H1 (cell line): Measurements from ENCODE around the gene PNMA8C. TPM values are rescaled to one million over a fixed set of nuclear protein-coding genes. Genes with fewer than 3 reads are reported as not detected.

Source experiments
- CTCF ChIA-PET: fragments of 300-600 bp; sonication (Branson Sonifier 250); formaldehyde crosslinking; loops from one replicate; lab custom pipeline; 2021; ENCODE audit not compliant: partially characterized antibody; lab: Charles Lee
- POLR2A ChIA-PET: fragments of 300-600 bp; sonication (Branson Sonifier 250); formaldehyde crosslinking; loops from one replicate; lab custom pipeline; 2021; ENCODE audit warnings: inconsistent platforms; ENCODE audit not compliant: partially characterized antibody; lab: Charles Lee
- DNase-seq, 2 experiments: peaks; one replicate each; pipeline versions ENCODE4 v3.0.0 to v3.0.0-alpha.2; 2010 to 2022; ENCODE audit warnings: low spot score in 2 of 2, low read depth in 1 of 2, mixed read lengths in 1 of 2
- FAIRE-seq: peaks from 2 replicates; lab custom pipeline; 2011; peaks lifted over from hg19 to GRCh38; lab: Jason Lieb, UNC
- H2AFZ ChIP-seq: 2 replicates; pipeline ENCODE4 v1.8.1; 2012; ENCODE audit warnings: low read length, inconsistent platforms
- H2AK5ac ChIP-seq: 2 replicates; pipeline ENCODE4 v1.6.1; 2013; ENCODE audit warnings: low read depth, low read length
- H2BK120ac ChIP-seq: replicated peaks from 2 replicates; pipeline ENCODE3; 2013; ENCODE audit warnings: low read depth, low read length, inconsistent platforms
- H2BK12ac ChIP-seq: 2 replicates; pipeline ENCODE4 v1.6.1; 2013; ENCODE audit warnings: low read depth, low read length
- H2BK15ac ChIP-seq: 2 replicates; pipeline ENCODE4 v1.6.1; 2013; ENCODE audit warnings: low read length
- H2BK20ac ChIP-seq: 2 replicates; pipeline ENCODE4 v1.6.1; 2013; ENCODE audit warnings: low read length
- H2BK5ac ChIP-seq: 2 replicates; pipeline ENCODE4 v1.6.1; 2013; ENCODE audit warnings: low read depth, low read length
- H3K14ac ChIP-seq: 2 replicates; pipeline ENCODE4 v1.6.1; 2013; ENCODE audit warnings: inconsistent platforms; ENCODE audit not compliant: insufficient read length
- H3K18ac ChIP-seq: 2 replicates; pipeline ENCODE4 v1.6.1; 2013; ENCODE audit warnings: low read length; ENCODE audit errors: extremely low read depth
- H3K23ac ChIP-seq: 2 replicates; pipeline ENCODE4 v1.6.1; 2013; ENCODE audit warnings: inconsistent platforms; ENCODE audit not compliant: insufficient read length
- H3K23me2 ChIP-seq: 2 replicates; pipeline ENCODE4 v1.6.1; 2013; ENCODE audit warnings: low read depth, low read length
- H3K27ac ChIP-seq: 2 replicates; pipeline ENCODE4 v1.6.1; 2011; ENCODE audit warnings: low read depth, low read length, inconsistent platforms
- H3K27me3 ChIP-seq, 4 experiments: replicated peaks in 1 of 4; 1 replicate in 1 of 4; 2 replicates in 3 of 4; pipeline versions ENCODE4 v1.6.1 to v1.8.1; 2011 to 2013; ENCODE audit warnings: low read length in 3 of 4, mild to moderate bottlenecking in 3 of 4, inconsistent platforms in 2 of 4, mixed read lengths in 2 of 4, moderate library complexity in 1 of 4; ENCODE audit not compliant: control insufficient read depth in 3 of 4, insufficient read depth in 3 of 4; ENCODE audit errors: extremely low read depth in 1 of 4
- H3K36me3 ChIP-seq, 4 experiments: 2 replicates each; pipeline versions ENCODE4 v1.6.1 to v1.8.1; 2011 to 2013; ENCODE audit warnings: mild to moderate bottlenecking in 4 of 4, low read length in 3 of 4, moderate library complexity in 2 of 4, control low read depth in 1 of 4, inconsistent platforms in 1 of 4; ENCODE audit not compliant: insufficient read depth in 4 of 4, control insufficient read depth in 2 of 4
- H3K4ac ChIP-seq: replicated peaks from 2 replicates; pipeline ENCODE3; 2013; ENCODE audit warnings: low read length, low read depth, mixed read lengths, inconsistent platforms; ENCODE audit not compliant: insufficient read length
- H3K4me1 ChIP-seq, 4 experiments: replicated peaks in 1 of 4; 1 replicate in 1 of 4; 2 replicates in 3 of 4; pipeline versions ENCODE4 v1.6.1 to v1.8.1; 2011 to 2013; ENCODE audit warnings: low read length in 3 of 4, inconsistent platforms in 2 of 4, mixed read lengths in 1 of 4; ENCODE audit not compliant: insufficient read depth in 4 of 4, control insufficient read depth in 3 of 4
- H3K4me2 ChIP-seq, 2 experiments: 2 replicates each; pipeline versions ENCODE4 v1.6.1 to v1.8.1; 2011 to 2013; ENCODE audit warnings: low read depth in 2 of 2, low read length in 2 of 2, control low read depth in 1 of 2, inconsistent platforms in 1 of 2, mild to moderate bottlenecking in 1 of 2; ENCODE audit not compliant: insufficient read depth in 1 of 2
- H3K4me3 ChIP-seq, 4 experiments: fragments of 200-600, 300-600 bp in 1 of 4; sonication (generic), shearing (Covaris generic), sonication (Bioruptor Twin) in 1 of 4; 2 replicates each; pipeline versions ENCODE4 v1.5.1 to v1.8.1; 2011 to 2016; ENCODE audit warnings: low read length in 4 of 4, low read depth in 3 of 4, control low read depth in 2 of 4, inconsistent platforms in 2 of 4, mild to moderate bottlenecking in 2 of 4, mixed read lengths in 1 of 4, moderate library complexity in 1 of 4; ENCODE audit not compliant: insufficient read depth in 2 of 4; ENCODE audit errors: extremely low read depth in 1 of 4
- H3K56ac ChIP-seq: replicated peaks from 2 replicates; pipeline ENCODE3; 2013; ENCODE audit warnings: low read depth, mild to moderate bottlenecking, mixed read lengths, low read length, inconsistent platforms; ENCODE audit not compliant: insufficient read length
- H3K79me1 ChIP-seq: 2 replicates; pipeline ENCODE4 v1.6.1; 2013; ENCODE audit warnings: low read depth, low read length, control low read depth
- H3K79me2 ChIP-seq, 2 experiments: 2 replicates each; pipeline versions ENCODE4 v1.6.1 to v1.8.1; 2012 to 2013; ENCODE audit warnings: low read length in 2 of 2, mild to moderate bottlenecking in 2 of 2, inconsistent platforms in 1 of 2; ENCODE audit not compliant: insufficient read depth in 2 of 2, control insufficient read depth in 1 of 2
- H3K9ac ChIP-seq, 4 experiments: replicated peaks in 1 of 4; 1 replicate in 1 of 4; 2 replicates in 3 of 4; pipeline versions ENCODE4 v1.6.1 to v1.8.1; 2011 to 2013; ENCODE audit warnings: low read depth in 3 of 4, low read length in 3 of 4, control low read depth in 2 of 4, mild to moderate bottlenecking in 2 of 4, moderate library complexity in 2 of 4, inconsistent platforms in 1 of 4; ENCODE audit errors: extremely low read depth in 1 of 4
- H3K9me3 ChIP-seq, 2 experiments: 2 replicates each; pipeline versions ENCODE4 v1.6.1 to v1.8.1; 2012 to 2013; ENCODE audit warnings: mild to moderate bottlenecking in 2 of 2, moderate library complexity in 2 of 2, control low read depth in 1 of 2, inconsistent platforms in 1 of 2, low read depth in 1 of 2, low read length in 1 of 2, mixed read lengths in 1 of 2; ENCODE audit not compliant: insufficient read depth in 2 of 2
- H4K20me1 ChIP-seq, 2 experiments: replicated peaks in 1 of 2; 2 replicates each; pipeline versions ENCODE3 to v1.8.1; 2011 to 2013; ENCODE audit warnings: inconsistent platforms in 2 of 2, low read length in 2 of 2, mild to moderate bottlenecking in 1 of 2; ENCODE audit not compliant: insufficient read depth in 2 of 2, control insufficient read depth in 1 of 2
- H4K5ac ChIP-seq: 2 replicates; pipeline ENCODE4 v1.6.1; 2013; ENCODE audit warnings: low read length, low read depth, mixed read lengths, inconsistent platforms; ENCODE audit not compliant: insufficient read length
- H4K8ac ChIP-seq: 2 replicates; pipeline ENCODE4 v1.8.0; 2013; ENCODE audit warnings: mild to moderate bottlenecking, moderate library complexity, low read length, inconsistent platforms; ENCODE audit not compliant: insufficient read depth; ENCODE audit errors: extremely low read depth
- H4K91ac ChIP-seq: replicated peaks from 2 replicates; pipeline ENCODE3; 2013; ENCODE audit warnings: low read length, mixed read lengths, inconsistent platforms; ENCODE audit not compliant: insufficient read length
- ATF2 ChIP-seq: IDR thresholded peaks from 2 replicates; pipeline ENCODE4 v1.6.1; 2012; ENCODE audit warnings: low read length, inconsistent platforms
- CHD1 ChIP-seq: IDR thresholded peaks from 2 replicates; pipeline ENCODE4 v1.6.1; 2012; ENCODE audit warnings: low read depth, low read length, improper control_type of control experiment
- EGR1 ChIP-seq: IDR thresholded peaks from 2 replicates; pipeline ENCODE4 v1.6.1; 2011; ENCODE audit warnings: low read depth, low read length, borderline replicate concordance
- EP300 ChIP-seq, 2 experiments: IDR thresholded peaks; 1 replicate in 1 of 2; 2 replicates in 1 of 2; pipeline ENCODE4 v1.6.1; 2011 to 2012; ENCODE audit warnings: low read depth in 2 of 2, low read length in 2 of 2, mild to moderate bottlenecking in 2 of 2, borderline replicate concordance in 1 of 2, inconsistent platforms in 1 of 2, moderate library complexity in 1 of 2
- FOSL1 ChIP-seq: IDR thresholded peaks from 2 replicates; pipeline ENCODE4 v1.6.1; 2011; ENCODE audit warnings: mild to moderate bottlenecking, low read depth, low read length, moderate library complexity; ENCODE audit not compliant: insufficient read depth
- GTF2F1 ChIP-seq: IDR thresholded peaks from 2 replicates; pipeline ENCODE4 v1.6.1; 2012; ENCODE audit warnings: low read depth, low read length, improper control_type of control experiment, borderline replicate concordance
- HDAC6 ChIP-seq: IDR thresholded peaks from one replicate; pipeline ENCODE4 v1.7.1; 2012; ENCODE audit warnings: low read depth, mild to moderate bottlenecking, inconsistent platforms, low read length, moderate library complexity
- KDM1A ChIP-seq: fragments of 200-600, 300-600 bp; sonication (generic); IDR thresholded peaks from 2 replicates; pipeline ENCODE4 v1.7.1; 2016; ENCODE audit warnings: mild to moderate bottlenecking, low read length, borderline replicate concordance
- KDM5A ChIP-seq: fragments of 200-600 bp; IDR thresholded peaks from 2 replicates; pipeline ENCODE4 v1.7.1; 2012; ENCODE audit warnings: mild to moderate bottlenecking, low read length, inconsistent platforms, mixed read lengths
- POLR2A ChIP-seq, 2 experiments: IDR thresholded peaks; 1 replicate in 1 of 2; 2 replicates in 1 of 2; pipeline ENCODE4 v1.6.1; 2011; ENCODE audit warnings: low read depth in 2 of 2, low read length in 2 of 2, mild to moderate bottlenecking in 2 of 2; ENCODE audit errors: control extremely low read depth in 1 of 2
- POLR2AphosphoS5 ChIP-seq: IDR thresholded peaks from 2 replicates; pipeline ENCODE4 v1.6.1; 2011; ENCODE audit warnings: low read depth, low read length
- SIN3A ChIP-seq, 2 experiments: IDR thresholded peaks in 1 of 2; conservative IDR thresholded peaks in 1 of 2; 2 replicates each; pipeline ENCODE4 v1.6.1; 2011 to 2012; ENCODE audit warnings: low read length in 2 of 2, improper control_type of control experiment in 1 of 2, low read depth in 1 of 2, mild to moderate bottlenecking in 1 of 2
- TCF12 ChIP-seq: IDR thresholded peaks from 2 replicates; pipeline ENCODE4 v1.6.1; 2011; ENCODE audit warnings: low read depth, mild to moderate bottlenecking, low read length
- WGBS, 2 experiments: shearing (Covaris generic) in 1 of 2; methylation state at CpG; one replicate each; pipeline versions ENCODE4 v1.1.6 to v1.1.7; 2013 to 2015; ENCODE audit warnings: low lambda C conversion rate in 2 of 2, mixed read lengths in 2 of 2, inconsistent platforms in 1 of 2, low coverage in 1 of 2, missing lambda C conversion rate in 1 of 2; ENCODE audit not compliant: insufficient replicate concordance in 2 of 2, insufficient coverage in 1 of 2, insufficient read length in 1 of 2; ENCODE audit errors: extremely low coverage in 1 of 2, missing lambda C conversion rate in 1 of 2; 5-methylcytosine and 5-hydroxymethylcytosine counted together
- polyA plus RNA-seq, 7 experiments: library from polyadenylated mRNA; depleted of rRNA in 3 of 7; stranded (reverse) in 5 of 7; unstranded in 2 of 7; fragments of >200 nt in 5 of 7; fragments of 200-250 nt in 2 of 7; gene quantifications; 1 replicate in 5 of 7; 2 replicates in 1 of 7; 4 replicates in 1 of 7; pipeline versions ENCODE4 v1.2.1 to v1.2.3, GENCODE V29; 2011 to 2013; ENCODE audit warnings: missing spikeins in 2 of 7, mixed read lengths in 2 of 7
- total RNA-seq: library from RNA; stranded (reverse); fragmentation: NEBNext Ultra II Directional; extraction: Animal tissue kit (Norgen Biotek cat#: 25700); gene quantifications from 2 replicates; pipeline ENCODE4 v1.2.1, GENCODE V29; 2021

Gene PNMA8C
- total and polyA plus RNA-seq, 2 of the 8 experiments (the other 6 are each of a cell fraction or from before 2014, with no cell fraction given) = 0.53 to 1.8 TPM

- no peak overlapping the region for H2BK12ac ChIP-seq
- H4K20me1 ChIP-seq = no peaks in the 10 kb centered on the region
- no peak overlapping the region for H3K4me2 ChIP-seq
- H4K5ac ChIP-seq = no peak overlapping the region
- no peak overlapping the region for H3K14ac ChIP-seq
- H3K56ac ChIP-seq = no peak overlapping the region
- H3K18ac ChIP-seq = no peak overlapping the region
- H3K27ac ChIP-seq = no peak overlapping the region
- no peak overlapping the region for H2BK20ac ChIP-seq
- 78% methylated on average over 5 of the region's 5 CpGs; no CpG with 5 or more reads in 1 of the 2 experiments for WGBS, 2 experiments
- no peak overlapping the region for H3K4me3 ChIP-seq
- no peaks in the 10 kb centered on the region for H3K23me2 ChIP-seq
- no peak overlapping the region for H3K9ac ChIP-seq
- no peaks in the 10 kb centered on the region for H3K27me3 ChIP-seq
- no peak overlapping the region for H4K91ac ChIP-seq
- H3K36me3 ChIP-seq = no peaks in the 10 kb centered on the region
- H4K8ac ChIP-seq = no peak overlapping the region
- POLR2A ChIA-PET = interaction anchor here (0.6 kb wide), 1 partner anchor 16 kb away, joined by 3 read pairs; no protein-coding TSS in a partner anchor
- H3K4ac ChIP-seq = no peak overlapping the region
- no peaks in the 10 kb centered on the region for H3K4me1 ChIP-seq
- H2AFZ ChIP-seq = no peak overlapping the region
- no peak overlapping the region for H2BK120ac ChIP-seq
- no peaks in the 10 kb centered on the region for H3K79me1 ChIP-seq
- H2BK15ac ChIP-seq = no peak overlapping the region
- no peaks in the 10 kb centered on the region for H3K9me3 ChIP-seq
- no peak overlapping the region for H2BK5ac ChIP-seq
- DNase-seq (no peak), FAIRE-seq (no peak)
- no peak overlapping the region for H2AK5ac ChIP-seq
- H3K23ac ChIP-seq = no peak overlapping the region
- CTCF ChIA-PET = interaction anchor here (0.7 to 1.6 kb wide), 3 partner anchors 13 to 79 kb away, joined by 3 to 10 read pairs (median 3); no protein-coding TSS in a partner anchor
- H3K79me2 ChIP-seq = no peaks in the 10 kb centered on the region
- TF ChIP-seq KDM1A (no peak), EGR1 (no peak), KDM5A (no peak), TCF12 (no peak), CHD1 (no peak), HDAC6 (no peak), POLR2A (IDR thresholded peaks at IDR 0.05; ENCODE audit: control extremely low read depth in 1 of 2, low read depth in 2 of 2, low read length in 2 of 2) (no peak), ATF2 (no peak), POLR2AphosphoS5 (no peak), GTF2F1 (no peak), SIN3A (conservative IDR thresholded peaks at IDR 0.05 in 1 of 2, IDR thresholded peaks at IDR 0.05 in 1 of 2; ENCODE audit: low read depth in 1 of 2, low read length in 2 of 2) (no peak), EP300 (IDR thresholded peaks at IDR 0.05; ENCODE audit: borderline replicate concordance in 1 of 2, low read depth in 2 of 2, low read length in 2 of 2) (no peak), FOSL1 (no peak)
Measured at GRCh38 chr19:46450737-46451136, 22.0 kb upstream of the PNMA8C start.
